GM21423 (cell line): Measurements from ENCODE around the gene PLXDC1.

ENCODE experiments used
- ATAC-seq: cut with Tn5 transposase; IDR thresholded peaks from one replicate; pipeline ENCODE4 v1.9.1; 2021; ENCODE audit warnings: mild to moderate bottlenecking, moderate library complexity; ENCODE audit not compliant: unreplicated experiment

Gene PLXDC1

DNA sequence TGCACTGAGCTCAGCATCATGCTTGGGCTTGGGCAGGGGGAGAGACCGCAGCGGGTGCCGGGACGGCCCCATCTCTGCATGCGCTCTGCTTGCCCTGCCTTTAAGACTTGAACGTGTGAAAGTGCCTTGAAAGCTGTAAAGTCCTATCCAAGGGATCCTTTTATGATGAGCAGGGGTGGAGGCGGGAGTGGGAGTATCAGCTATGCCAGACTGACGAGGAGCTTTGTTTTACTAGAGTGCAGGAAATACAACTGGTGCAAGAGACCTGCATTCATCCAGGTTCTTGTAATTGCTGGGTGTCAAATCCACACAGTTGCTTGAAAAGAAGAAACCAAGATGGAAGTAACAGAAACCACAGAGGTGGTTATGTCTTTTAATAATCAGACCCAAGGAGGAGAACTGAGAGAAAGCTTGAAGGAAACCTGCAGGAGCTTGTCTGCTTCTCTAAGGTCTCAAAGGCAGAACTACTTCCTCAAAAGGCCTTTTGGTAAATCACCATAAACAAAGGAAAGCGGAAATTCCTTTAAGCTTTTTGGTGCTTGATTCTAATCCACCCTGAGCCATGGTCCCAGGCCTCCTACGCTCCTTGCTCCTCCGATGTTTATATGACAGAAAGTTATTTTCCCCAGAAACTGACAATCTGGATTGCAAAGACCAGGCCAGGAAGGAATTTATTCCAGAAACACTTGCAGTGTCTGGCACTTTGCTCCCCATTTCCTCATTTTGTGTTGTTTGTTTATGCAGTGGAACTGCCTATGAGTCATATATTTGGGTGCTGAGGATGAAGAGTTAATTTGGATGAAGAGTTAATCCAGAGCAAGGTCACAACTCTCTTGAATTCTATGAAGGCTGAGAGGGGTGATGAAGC is 132.9 kb downstream of the PLXDC1 start:
- no peak for ATAC-seq

DNA sequence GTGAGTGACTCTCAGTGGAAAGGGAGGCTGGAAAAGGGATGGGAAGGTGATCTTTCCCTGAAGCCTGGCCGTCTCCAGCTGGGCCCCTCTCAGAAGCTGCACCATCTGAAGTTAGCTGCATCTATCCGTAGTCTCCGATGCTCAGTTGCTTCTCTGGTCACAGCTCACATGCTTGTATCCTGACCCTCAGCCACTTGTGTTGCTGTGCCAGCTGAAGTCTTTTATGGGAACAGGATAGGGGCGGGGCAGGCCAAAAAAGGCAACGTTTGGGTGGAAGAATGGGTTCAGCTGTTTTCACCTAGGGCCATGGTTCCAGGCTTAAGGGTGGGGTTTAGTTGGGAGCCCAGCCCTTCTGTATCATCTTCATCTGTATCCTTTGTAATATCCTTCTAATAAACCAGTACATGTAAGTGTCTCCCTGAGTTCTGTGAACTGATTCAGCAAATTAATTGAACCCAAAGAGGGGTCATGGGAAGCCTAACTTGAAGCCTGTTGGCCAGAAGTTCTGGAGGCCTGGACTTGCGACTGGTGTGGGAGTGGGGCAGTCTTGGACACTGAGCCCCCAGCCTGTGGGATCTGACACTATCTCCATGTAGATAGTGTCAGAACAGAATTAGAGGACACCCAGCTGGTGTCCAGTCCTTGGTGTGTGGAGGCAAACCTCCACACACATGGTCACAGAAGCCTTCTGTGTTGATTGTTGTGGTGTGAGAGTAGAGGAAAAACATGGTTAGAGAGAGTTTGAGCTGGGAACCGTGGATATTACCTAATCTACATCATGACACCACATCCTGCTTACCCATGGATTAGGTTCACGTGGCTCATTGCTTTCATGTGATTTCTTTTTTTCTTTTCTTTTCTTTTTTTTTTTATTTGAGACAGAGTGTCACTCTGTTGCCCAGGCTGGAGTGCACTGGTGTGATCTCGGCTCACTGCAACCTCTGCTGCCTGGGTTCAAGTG is 135.0 kb downstream of the PLXDC1 start:
- ATAC-seq = no peak

GRCh38 chr17:39015546-39015935 is 135.9 kb downstream of the PLXDC1 start:
- ATAC-seq = no peak

- ATAC-seq = no peak
Measured at GRCh38 chr17:39014795-39015545, 136.5 kb downstream of the PLXDC1 start.

DNA sequence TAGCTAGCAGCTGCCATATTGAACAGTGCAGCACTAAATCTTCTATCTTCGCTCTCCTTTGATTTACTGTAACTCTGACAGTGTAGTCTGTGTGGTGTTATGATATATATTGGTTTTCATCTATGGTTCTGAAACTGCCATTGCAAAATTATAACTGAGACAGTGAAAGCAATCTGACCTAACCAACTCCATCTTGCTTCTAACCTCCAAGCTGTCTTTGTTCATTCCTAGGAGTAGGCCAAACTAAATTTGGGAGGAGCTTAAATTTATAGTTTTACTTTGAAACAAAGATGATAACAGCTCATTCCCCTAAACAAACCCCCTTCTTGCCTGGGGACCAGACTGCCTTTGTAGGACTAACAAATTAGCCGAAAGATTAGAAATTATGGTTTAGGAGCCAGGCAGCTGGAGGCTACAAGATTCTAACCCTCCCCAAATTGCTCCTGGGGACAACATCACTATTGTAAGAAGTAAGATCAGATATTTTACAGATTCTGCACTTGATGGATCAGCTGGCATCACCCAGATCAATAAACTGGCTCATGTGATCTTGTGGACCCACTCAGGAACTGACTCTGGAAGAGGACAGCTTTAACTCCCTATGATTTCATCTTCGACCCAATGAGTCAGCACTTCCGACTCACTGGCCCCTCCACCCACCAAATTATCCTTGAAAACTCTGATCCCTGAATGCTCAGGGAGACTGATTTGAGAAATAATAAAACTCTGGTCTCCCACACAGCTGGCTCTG is 137.2 kb downstream of the PLXDC1 start:
- no peak for ATAC-seq
